SK-N-SH treated with all-trans-retinoic acid at 6 μM for 48 hours (cell line): ENCODE measurements around the gene ARMH3.

Experiments
- CSDC2 ChIP-seq: fragments of 250-450 bp; sonication (Bioruptor Pico); IDR thresholded peaks from 2 replicates; pipeline ENCODE4 v1.5.0; 2020; ENCODE audit warnings: mild to moderate bottlenecking, moderate library complexity
- GLIS3 ChIP-seq: fragments of 250-450 bp; sonication (Bioruptor Pico); IDR thresholded peaks from 2 replicates; pipeline ENCODE4 v1.5.0; 2020; ENCODE audit warnings: mild to moderate bottlenecking, moderate library complexity
- OSR1 ChIP-seq: fragments of 250-450 bp; sonication (Bioruptor Pico); IDR thresholded peaks from 2 replicates; pipeline ENCODE4 v1.8.0; 2022; ENCODE audit warnings: moderate library complexity, mild to moderate bottlenecking, inconsistent platforms
- RARB ChIP-seq: fragments of 250-450 bp; sonication (Bioruptor Pico); IDR thresholded peaks from 2 replicates; pipeline ENCODE4 v1.8.0; 2021; ENCODE audit warnings: mild to moderate bottlenecking, moderate library complexity
- TOX ChIP-seq: fragments of 250-450 bp; sonication (Bioruptor Pico); IDR thresholded peaks from 2 replicates; pipeline ENCODE4 v1.8.0; 2021; ENCODE audit warnings: mild to moderate bottlenecking, moderate library complexity, borderline replicate concordance
- TSHZ2 ChIP-seq: fragments of 250-450 bp; sonication (Bioruptor Pico); IDR thresholded peaks from 2 replicates; pipeline ENCODE4 v1.5.0; 2020; ENCODE audit warnings: mild to moderate bottlenecking, moderate library complexity
- ZFP3 ChIP-seq: fragments of 250-450 bp; sonication (Bioruptor Pico); IDR thresholded peaks from 2 replicates; pipeline ENCODE4 v1.5.0; 2020; ENCODE audit warnings: mild to moderate bottlenecking, moderate library complexity
- ZFP30 ChIP-seq: fragments of 450-650 bp; formaldehyde crosslinking; IDR thresholded peaks from 2 replicates; pipeline ENCODE4 v1.5.0; 2022; ENCODE audit warnings: mild to moderate bottlenecking, moderate library complexity
- ZNF70 ChIP-seq: fragments of 450-650 bp; formaldehyde crosslinking; IDR thresholded peaks from 2 replicates; pipeline ENCODE4 v1.5.0; 2020; ENCODE audit warnings: mild to moderate bottlenecking, moderate library complexity

GRCh38 chr10:101969412-101969922 lies 86.5 kb downstream of the ARMH3 start:
- no peak for TF ChIP-seq ZFP3 (CRISPR knock-in tag)
- no peak for TF ChIP-seq TSHZ2
- TF ChIP-seq ZNF70 = no peak
- no peak for TF ChIP-seq GLIS3
- TF ChIP-seq CSDC2 (CRISPR knock-in tag) = no peak
- TF ChIP-seq OSR1 = no peak
- no peak for TF ChIP-seq TOX (CRISPR knock-in tag)
- no peak for TF ChIP-seq RARB (CRISPR knock-in tag)
- TF ChIP-seq ZFP30 = no peak
